Ovary (tissue), 3 donors: ENCODE measurements around the gene SDF4.

Experiments used
- CTCF ChIP-seq, 3 donors: fragments of 450-650 bp in 2 of 3; fragments of 200-600 bp in 1 of 3; IDR thresholded peaks; one replicate each; pipeline versions ENCODE4 v1.5.1 to v1.8.0; 2016 to 2022; ENCODE audit warnings: antibody characterized with exemption in 3 of 3, mild to moderate bottlenecking in 1 of 3
- EP300 ChIP-seq: sonication (generic); formaldehyde crosslinking; IDR thresholded peaks from one replicate; pipeline ENCODE4 v1.6.1; 2017; ENCODE audit warnings: antibody characterized with exemption
- POLR2A ChIP-seq: fragments of 450-650 bp; IDR thresholded peaks from one replicate; pipeline ENCODE4 v1.6.1; 2017; ENCODE audit warnings: antibody characterized with exemption, mild to moderate bottlenecking, moderate library complexity
- donor health status: DM: no; HTN: no; CAD: no.

GRCh38 chr1:1242461-1243265, 10.9 kb upstream of the SDF4 start:
- no peak for TF ChIP-seq CTCF (IDR thresholded peaks at IDR 0.05)
- TF ChIP-seq EP300: no peak
- no peak for TF ChIP-seq POLR2A
